Fibroblast of villous mesenchyme (primary cell): ENCODE data around the gene SLC34A1. TPM values are rescaled to one million over a fixed set of nuclear protein-coding genes. Genes with fewer than 3 reads are reported as not detected.
A peak's percentile ranks its signal among the peaks of the same experiment; 100 is the strongest.

ENCODE experiments used
- DNase-seq: peaks from one replicate; pipeline ENCODE4 v3.0.0-alpha.2; 2010; ENCODE audit warnings: low read depth
- H3K4me3 ChIP-seq: 2 replicates; pipeline ENCODE4 v1.5.1; 2011; ENCODE audit warnings: low read depth, mild to moderate bottlenecking, low read length
- total RNA-seq: library from RNA; depleted of rRNA; stranded (reverse); fragments of >200 nt; gene quantifications from 2 replicates; pipeline ENCODE4 v1.2.3, GENCODE V29; 2012
- TF ChIP-seq, protein P1 (sequence below): IDR thresholded peaks from 2 replicates; pipeline ENCODE4 v1.5.1; 2012; ENCODE audit warnings: low read depth, mild to moderate bottlenecking, low read length; ENCODE audit not compliant: insufficient read depth

SLC34A1 gene
- total RNA-seq, 1 donor = not detected

DNA sequence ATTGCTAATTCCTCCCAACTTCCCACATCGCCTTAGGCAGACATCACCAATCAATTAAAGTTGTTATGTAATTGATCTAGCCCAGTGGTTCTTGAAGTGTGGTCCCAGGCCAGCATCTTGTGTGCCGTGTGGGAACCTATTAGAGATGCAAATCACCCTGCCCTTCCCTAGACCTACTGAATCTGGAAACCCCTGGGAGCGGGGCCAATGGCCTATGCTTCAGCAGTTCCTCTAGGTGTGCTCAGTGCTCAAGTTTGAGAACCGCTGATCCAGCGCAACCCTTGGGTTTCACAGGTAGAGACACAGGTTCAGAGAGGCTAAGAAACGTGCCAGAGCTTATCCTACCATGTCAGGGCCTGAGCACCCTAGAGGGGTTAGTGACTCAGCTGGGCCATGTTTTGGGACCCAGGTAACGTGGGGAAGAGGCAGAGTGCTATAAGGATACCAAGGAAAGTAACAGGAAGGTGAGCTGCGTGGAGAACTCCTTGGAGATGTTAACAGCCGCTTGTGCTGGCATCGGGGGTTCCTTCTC lies 4.4 kb downstream of the SLC34A1 start:
- no peak for DNase-seq
- TF ChIP-seq, protein P1, sequence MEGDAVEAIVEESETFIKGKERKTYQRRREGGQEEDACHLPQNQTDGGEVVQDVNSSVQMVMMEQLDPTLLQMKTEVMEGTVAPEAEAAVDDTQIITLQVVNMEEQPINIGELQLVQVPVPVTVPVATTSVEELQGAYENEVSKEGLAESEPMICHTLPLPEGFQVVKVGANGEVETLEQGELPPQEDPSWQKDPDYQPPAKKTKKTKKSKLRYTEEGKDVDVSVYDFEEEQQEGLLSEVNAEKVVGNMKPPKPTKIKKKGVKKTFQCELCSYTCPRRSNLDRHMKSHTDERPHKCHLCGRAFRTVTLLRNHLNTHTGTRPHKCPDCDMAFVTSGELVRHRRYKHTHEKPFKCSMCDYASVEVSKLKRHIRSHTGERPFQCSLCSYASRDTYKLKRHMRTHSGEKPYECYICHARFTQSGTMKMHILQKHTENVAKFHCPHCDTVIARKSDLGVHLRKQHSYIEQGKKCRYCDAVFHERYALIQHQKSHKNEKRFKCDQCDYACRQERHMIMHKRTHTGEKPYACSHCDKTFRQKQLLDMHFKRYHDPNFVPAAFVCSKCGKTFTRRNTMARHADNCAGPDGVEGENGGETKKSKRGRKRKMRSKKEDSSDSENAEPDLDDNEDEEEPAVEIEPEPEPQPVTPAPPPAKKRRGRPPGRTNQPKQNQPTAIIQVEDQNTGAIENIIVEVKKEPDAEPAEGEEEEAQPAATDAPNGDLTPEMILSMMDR = no peak
- no peak overlapping the region for H3K4me3 ChIP-seq

DNA sequence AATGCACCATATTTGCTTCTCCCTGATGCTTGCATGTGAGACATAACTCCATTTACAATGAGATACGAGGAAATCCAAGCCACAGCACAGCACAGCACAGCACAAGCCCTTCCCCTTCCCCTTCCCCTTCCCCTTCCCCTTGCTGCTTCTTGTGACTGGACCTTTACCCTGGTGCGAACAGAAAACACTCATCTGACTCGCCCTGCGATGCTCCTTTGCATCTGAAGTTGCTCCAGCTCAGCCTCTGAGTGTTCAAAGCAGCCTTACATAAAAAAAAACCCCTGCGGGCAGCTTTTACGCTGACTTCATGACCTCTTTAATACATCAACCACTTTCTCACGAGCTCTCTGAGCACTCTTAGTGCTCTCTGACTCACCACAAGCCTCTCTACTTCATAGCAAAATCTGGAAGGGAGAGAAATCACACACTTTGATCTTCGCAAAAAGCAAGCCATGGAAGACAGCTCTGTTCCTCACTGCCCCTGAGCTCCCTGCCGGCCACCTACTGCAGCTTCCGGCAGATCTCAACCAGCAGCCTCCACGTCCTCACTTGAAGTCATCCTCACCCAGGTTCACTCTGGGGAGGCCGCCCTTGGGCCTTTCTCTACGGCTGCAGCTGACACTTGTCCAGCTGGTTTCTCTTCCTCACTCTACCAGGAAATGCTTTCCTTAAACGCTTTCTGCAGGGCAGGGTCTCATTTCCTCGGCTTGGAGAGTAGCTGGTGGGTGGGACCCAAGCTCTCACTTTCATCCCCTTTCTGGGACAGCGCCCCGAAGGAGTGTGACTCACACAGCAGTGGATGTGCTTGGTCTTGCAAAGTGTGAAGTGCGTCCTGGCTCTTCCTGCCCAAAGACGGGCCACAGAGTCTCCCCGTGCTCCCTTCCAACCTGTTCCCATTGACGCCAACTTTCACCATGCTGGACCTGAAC lies 5.3 kb downstream of the SLC34A1 start:
- TF ChIP-seq, protein P1 = peak; percentile 2
- DNase-seq = peak; percentile 96
- no peak overlapping the region for H3K4me3 ChIP-seq

DNA sequence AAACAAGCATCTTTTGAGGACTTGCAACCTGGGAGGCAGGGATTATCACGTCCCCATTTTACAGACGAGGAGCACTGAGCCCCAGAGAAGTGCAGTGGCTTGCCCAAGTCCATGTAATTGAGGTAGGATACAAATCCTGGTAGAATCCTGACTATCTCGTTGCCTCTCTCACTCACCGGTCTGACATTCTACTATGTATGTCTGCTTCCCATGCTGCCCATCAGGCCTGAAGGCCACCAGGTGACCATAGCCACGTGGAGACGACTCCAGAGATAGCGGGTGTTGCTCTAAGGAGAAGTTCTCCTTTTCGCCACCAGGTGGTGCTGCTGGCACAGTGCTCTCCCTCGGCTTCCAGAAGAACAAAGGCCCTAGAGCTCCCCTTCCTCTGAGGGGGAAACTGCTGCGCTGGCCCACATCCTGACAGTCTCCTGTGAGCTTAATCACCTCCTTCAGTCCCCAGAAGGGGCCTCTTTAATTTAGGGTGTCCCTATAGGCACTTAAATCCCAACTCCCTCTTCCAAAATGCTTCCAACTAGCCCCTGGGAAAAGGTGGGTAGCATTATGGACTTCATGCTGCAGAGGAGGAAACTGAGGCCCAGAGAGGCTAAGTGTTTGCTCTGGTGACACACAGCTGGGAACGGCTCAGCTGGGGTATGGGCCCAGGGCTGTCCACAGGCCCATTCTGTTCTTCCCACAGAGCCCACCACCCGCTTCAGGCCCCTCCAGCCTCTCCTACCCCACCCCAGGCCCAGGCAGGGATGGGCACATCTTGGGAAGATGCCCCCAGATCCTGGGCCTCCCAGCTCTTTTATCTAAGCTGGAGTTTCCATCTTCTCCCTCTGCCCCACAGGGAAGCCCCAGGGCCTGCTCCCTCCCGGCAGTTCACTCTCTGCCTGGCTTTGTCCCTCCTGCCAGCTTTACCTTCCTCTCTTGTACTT lies 6.4 kb downstream of the SLC34A1 start:
- no peak overlapping the region for H3K4me3 ChIP-seq
- TF ChIP-seq, protein P1 = peak; percentile 97
- DNase-seq = peak; percentile 87

DNA sequence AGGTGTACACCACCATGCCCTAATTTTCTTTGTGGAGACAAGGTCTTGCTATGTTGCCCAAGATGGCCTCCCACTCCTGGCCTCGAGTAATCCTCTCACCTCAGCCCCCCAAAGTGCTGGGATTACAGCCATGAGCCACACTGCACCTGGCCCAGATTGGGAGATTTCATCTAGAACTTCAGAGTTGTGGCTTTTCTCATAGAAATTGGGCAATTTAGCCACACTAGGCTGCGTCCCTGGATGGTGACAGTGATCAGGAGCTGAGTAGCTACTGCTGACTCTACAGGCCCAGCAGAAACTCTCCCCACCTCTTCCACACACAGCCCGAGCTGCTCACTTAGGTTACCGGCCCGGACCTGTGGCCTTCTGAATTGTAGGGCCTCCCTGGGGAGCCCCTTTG lies 8.5 kb downstream of the SLC34A1 start:
- no peak for DNase-seq
- H3K4me3 ChIP-seq = no peak overlapping the region
- TF ChIP-seq, protein P1 = no peak

DNA sequence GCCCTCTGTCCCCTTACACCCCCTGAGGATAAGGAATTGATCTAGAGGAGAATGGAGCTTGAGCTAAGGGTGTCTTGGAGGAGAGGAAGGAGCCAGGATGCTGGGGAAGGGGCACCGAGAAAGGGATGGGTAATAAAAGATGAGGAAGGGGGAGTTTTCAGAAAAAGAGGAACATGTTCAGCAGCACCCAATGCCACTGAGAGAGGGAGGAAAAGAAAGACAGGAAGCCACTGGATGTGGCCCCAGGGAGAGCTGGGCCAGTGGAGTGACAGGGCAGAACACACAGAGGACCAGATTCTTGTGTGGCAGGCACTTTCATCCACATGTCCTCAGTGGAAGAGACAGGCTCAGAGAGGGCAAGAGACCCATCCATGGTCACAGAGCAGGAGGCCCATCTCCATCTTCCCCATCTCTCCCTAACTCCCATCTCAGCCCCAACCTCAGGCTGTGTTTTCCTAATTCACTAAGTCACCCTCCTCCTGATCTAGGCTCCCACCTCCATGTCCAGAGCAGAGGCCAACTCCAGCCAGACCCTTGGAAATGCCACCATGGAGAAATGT lies 9.1 kb downstream of the SLC34A1 start:
- TF ChIP-seq, protein P1 = no peak
- no peak overlapping the region for H3K4me3 ChIP-seq
- no peak for DNase-seq

DNA sequence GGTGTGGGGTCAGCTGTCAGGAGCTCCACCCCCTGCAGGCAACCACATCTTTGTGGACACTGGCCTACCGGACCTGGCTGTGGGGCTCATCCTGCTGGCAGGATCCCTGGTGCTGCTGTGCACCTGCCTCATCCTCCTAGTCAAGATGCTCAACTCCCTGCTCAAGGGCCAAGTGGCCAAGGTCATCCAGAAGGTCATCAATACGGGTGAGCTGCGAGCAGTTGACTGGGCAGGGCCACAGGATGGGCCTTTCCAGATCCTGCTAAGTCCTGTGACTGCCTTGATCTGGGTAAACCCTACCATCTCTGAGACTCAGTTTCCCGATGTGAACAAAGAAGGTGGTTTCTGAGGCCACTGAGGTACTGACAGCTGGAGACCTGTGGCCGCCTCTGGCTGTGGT lies 9.8 kb downstream of the SLC34A1 start:
- no peak overlapping the region for H3K4me3 ChIP-seq
- DNase-seq = no peak
- TF ChIP-seq, protein P1 = no peak
